ENCODE results near the gene ATG16L1.

Gene ATG16L1

GRCh38 chr2:233260661-233261060 lies 9.2 kb downstream of the ATG16L1 start:
- DNase-seq (ENCODE audit: low read depth in 2 of 2), result no peak

DNA sequence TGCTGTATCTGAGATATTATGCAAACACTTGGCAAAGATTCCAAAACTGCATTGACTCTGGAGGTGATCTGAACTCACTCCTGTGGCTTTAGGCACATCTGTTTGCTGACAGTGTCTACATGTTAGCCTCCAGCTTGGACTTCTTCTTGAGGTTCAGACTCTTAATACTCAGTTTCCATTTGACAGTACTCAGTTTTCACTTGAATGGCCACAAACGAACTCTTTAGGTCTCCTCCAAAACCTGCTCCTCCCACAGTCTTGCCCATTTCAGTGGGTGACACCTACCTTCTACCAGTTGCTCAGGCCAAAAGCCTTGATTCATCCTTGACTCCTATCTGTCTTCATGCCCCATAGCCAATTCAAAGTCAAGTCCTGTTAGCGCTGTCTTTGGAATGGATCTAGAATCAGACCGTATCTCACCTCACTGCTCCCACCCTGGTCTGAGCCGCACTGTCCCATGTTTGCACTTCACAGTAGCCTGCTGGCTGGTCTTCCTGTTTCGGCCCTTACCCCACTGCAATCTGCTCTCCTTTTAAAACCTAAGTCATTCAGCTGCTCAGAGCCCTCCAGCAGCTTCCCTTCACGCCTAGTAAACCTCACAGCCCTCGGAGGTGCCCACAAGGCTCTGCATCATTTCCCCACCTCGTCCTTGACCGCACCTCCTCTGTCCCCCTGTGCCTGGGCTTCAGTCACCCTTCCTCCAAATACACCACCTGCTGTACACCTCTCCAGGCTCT lies 10.5 kb downstream of the ATG16L1 start:
- no peak for DNase-seq (ENCODE audit: low read depth in 2 of 2)

DNA sequence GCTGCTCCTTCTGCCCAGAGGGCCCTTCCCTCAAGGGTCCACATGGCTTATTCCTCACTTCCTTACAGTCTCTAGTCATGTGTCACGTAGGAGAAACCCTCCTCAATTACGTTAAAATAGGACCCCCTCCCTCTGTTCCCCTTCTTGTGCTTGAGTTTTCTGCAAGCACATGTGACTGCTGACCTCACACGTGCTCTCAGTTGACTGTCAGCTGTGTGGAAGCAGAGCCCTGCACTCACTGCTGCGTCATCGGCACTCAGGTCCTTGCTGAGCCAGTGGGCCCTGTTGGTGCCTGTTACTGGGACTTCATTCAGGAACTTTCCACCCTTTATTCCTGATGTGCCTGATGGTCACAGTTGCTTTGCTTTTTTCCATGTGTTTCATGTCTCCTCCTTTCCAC lies 11.1 kb downstream of the ATG16L1 start:
- no peak for DNase-seq (ENCODE audit: low read depth in 2 of 2)

GRCh38 chr2:233263045-233263570 lies 11.6 kb downstream of the ATG16L1 start:
- DNase-seq (ENCODE audit: low read depth in 2 of 2), result no peak

DNA sequence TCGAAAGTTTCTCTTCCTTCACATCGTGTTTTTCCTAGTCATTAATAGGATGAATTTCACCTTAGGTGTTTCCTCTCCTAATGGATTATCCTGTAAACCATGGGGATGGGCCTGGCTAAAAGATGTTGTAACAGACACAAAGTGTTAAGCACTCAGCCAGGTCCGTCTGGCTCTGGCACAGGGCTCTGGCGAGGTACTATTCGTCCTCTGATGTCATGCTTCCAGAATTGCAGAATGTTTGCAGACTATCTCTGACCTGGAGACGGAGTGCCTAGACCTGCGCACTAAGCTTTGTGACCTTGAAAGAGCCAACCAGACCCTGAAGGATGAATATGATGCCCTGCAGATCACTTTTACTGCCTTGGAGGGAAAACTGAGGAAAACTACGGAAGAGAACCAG lies 13.2 kb downstream of the ATG16L1 start:
- DNase-seq (ENCODE audit: low read depth in 2 of 2), result no peak

GRCh38 chr2:233265899-233266431 lies 14.5 kb downstream of the ATG16L1 start:
- no peak for DNase-seq (ENCODE audit: low read depth in 2 of 2)

DNA sequence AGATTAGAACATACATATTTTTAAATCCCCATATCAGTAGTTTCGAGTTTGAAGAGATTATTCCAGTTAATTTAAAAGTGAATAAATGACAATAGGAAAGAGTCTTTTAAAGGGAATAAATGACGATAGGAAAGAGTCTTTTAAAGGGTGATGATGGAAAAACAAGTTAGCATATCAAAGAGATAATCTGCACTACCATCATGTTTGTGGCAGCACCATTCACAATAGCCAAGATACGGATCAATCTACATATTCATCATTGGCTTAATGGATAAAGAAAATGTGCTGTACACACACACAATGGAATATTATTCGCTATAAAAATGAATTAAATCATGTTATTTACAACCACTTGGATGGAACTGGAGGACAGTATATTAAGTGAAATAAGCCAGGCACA lies 15.0 kb downstream of the ATG16L1 start:
- DNase-seq (ENCODE audit: low read depth in 2 of 2), result no peak

GRCh38 chr2:233267516-233268245 lies 16.2 kb downstream of the ATG16L1 start:
- DNase-seq (ENCODE audit: low read depth in 2 of 2), result peak; percentile 66 to 77

DNA sequence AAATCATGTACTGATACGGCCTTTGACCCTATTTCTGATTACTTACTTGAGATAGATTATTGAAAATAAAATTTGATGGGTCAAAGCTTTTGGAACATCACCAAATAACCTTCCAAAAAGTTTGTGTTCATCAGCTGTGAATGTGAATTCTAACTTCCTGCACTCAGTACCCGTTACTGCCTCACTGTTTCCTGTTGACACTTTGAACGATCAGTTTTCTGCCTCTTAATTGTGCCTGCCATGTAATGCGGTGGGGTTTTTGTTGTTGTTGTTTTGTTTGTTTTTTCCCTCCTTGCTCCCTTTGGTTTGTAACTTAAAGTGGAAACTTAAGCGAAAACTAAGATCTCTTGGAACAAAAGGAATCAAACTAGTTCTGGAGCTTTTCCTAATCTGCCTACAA lies 18.9 kb downstream of the ATG16L1 start:
- DNase-seq (ENCODE audit: low read depth in 2 of 2), result no peak

DNA sequence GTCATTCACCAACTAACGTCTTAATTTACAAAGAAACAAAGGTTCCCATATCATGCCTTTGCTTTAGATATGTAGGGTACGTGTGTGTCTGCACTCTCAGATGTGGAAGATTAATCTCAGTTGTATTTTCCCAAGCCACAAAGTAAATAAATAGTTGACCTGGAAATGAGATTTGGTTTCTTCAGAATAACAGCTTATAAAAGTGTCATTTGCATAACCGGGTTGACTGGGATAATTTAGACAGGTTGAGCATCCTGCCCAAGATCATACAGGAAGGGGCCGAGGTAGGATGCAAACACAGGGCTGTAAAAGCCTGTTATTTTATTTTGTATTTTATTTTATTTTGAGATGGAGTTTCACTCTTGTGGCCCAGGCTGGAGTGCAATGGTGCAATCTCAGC lies 19.5 kb downstream of the ATG16L1 start:
- DNase-seq (ENCODE audit: low read depth in 2 of 2), result no peak

DNA sequence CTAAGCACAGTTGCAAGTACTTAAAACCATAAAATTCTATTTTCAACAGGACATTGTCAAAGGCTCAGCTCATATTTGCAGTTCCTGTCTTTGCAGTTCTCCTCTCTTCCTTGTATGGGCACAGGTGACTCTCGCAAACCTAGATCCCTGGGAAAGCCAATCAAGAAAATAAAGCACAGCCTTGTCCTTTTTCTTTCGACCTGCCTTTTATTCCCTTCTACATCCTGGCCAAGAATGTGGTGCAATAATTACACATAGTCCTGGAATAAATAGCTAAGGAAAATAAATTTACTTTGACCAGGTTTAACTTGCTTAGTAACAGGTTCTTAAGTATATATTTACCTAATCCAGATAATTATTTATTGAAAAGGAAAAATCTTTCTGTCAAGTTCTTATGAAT lies 20.2 kb downstream of the ATG16L1 start:
- no peak for DNase-seq (ENCODE audit: low read depth in 2 of 2)

GRCh38 chr2:233273120-233273519 lies 21.6 kb downstream of the ATG16L1 start:
- no peak for DNase-seq (ENCODE audit: low read depth in 2 of 2)

DNA sequence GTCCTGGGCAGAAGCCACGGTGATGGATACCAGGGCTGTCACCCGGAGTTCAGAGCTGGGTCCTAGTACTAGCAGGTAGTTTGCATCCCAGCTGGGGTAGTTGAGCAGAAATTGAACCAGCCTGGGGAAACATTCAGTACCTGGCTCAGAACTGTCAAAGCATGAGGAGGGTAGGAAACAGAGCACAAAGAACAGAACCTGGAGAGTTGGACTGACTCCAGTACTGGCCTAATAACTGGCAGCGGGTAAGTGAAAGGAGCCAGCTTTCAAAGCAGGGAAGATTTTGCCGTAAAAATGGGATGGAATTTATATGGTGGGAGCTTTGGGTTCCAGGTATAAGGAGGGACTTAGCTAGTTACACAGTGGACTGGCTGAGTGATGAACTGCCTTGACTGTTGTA lies 23.8 kb downstream of the ATG16L1 start:
- DNase-seq (ENCODE audit: low read depth in 2 of 2), result no peak

- no peak for DNase-seq (ENCODE audit: low read depth in 2 of 2)
These were observed 27.4 kb downstream of the ATG16L1 start for GRCh38 chr2:233278921-233279320.

GRCh38 chr2:233280114-233280693 lies 28.7 kb downstream of the ATG16L1 start:
- DNase-seq (ENCODE audit: low read depth in 2 of 2), result no peak

- DNase-seq (ENCODE audit: low read depth in 2 of 2), result no peak
These were observed 30.1 kb downstream of the ATG16L1 start for GRCh38 chr2:233281553-233281952.

DNA sequence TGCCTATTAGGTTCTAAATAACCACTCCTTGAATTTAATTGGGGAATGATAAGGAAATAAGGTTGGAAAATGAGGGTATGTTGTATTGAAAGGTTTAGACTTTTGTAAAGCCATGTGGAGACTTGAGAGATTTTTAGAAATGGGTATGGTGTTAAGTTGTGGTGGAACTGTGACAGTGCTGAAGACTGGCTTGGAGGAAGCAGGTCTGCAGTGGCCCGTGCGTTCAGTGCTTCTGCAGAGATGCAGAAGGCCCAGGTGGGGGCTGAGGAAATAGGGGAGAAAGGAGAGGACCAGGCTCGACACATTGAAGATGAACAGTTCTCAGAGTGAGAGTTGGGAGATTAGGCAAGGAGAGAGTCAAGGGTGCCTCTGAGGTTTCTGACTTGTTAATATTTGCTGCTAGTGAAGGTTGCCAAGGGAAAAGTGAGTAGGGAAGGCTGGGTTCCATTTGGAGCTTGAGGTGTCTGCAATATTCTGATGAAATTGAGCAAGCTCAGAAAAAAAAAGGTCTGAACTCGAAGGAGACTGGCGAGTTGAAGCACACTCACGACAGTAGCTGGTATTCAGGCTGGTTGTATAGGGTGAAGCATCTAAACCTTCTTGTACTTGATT lies 30.6 kb downstream of the ATG16L1 start:
- no peak for DNase-seq (ENCODE audit: low read depth in 2 of 2)

DNA sequence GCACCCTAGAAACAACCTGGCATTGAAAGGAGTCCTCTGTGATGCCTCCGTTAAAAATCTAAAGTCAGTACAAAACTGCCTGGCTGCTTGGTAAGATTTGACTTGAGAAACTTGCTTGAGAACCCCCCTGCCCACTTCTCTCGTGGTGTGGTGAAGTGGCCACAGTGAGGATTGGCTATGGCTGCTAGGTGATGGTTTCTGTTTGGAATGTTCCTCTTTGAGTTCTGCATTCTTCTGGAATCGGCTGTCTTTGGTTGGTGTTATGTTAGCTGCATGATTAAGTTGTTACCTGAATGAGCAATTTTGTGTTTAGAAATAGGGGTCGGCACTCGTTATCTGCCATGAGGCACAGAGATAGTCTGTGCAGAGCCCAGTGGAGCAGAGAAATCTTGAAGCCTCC lies 34.4 kb downstream of the ATG16L1 start:
- no peak for DNase-seq (ENCODE audit: low read depth in 2 of 2)

DNA sequence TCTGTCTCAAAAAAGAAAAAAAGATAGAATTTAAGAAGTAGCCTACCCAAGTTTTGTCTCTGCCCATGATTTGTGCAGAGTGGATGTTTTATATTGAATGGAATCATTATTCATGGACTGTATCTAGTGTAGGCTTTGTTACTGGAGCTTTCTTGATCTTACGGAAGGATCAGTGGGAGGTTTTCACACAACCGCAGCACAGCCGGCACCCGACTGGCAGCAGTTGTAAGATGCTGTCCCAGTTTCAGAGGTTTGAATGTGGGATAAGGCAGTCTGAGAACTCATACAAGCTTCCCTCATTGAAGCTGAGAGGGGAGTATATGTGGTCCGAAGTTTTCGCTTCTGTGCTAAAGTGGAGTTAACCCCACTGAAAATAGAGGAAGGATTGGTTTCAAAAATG lies 36.4 kb downstream of the ATG16L1 start:
- DNase-seq (ENCODE audit: low read depth in 2 of 2), result no peak

DNA sequence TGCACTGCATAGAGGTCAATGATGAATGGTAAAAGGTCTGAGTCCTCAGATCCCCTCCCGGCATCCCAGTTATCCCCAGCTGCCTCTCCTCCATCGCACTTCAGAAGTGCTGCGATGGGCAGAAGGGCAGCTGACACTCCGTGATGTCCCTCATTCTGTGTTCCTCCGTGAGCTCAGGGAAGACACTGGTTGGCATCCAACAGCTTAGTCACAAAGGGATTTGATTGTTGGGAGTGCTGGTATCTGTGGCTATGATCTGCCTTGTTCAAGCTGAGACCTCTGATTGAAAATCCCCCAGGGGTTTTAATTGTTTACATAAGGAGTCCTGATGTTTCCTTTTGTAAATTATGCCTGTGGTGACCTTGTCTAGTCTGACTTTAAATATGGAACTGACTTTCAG lies 37.2 kb downstream of the ATG16L1 start:
- no peak for DNase-seq (ENCODE audit: low read depth in 2 of 2)

DNA sequence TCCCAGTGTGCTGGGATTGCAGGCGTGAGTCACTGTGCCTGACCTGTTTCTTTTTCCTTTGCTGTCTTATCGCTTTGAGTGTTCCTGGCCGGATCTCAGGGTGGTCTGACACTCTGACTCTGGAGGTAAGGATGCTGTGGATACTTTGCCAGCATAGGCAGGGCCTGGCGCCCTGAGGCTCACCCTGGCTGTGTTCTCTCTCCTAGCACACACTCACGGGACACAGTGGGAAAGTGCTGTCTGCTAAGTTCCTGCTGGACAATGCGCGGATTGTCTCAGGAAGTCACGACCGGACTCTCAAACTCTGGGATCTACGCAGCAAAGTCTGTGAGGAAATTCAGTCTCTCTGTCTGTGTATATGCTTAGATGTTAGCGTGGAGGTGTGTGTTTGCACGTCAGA lies 38.2 kb downstream of the ATG16L1 start:
- no peak for DNase-seq (ENCODE audit: low read depth in 2 of 2)

Data from stimulated activated CD8-positive, alpha-beta memory T cell treated with anti-CD3 and anti-CD28 coated beads, Interleukin-7, amount 100 ng/mL, for 4 hours (primary cell).